Ishikawa (cell line): ENCODE measurements around the gene KRTAP10-10.

Source experiments
- CEBPB ChIP-seq: IDR thresholded peaks from 2 replicates; pipeline ENCODE4 v1.6.1; 2012
- CREB1 ChIP-seq: IDR thresholded peaks from 2 replicates; pipeline ENCODE4 v1.6.1; 2012; ENCODE audit warnings: low read depth
- EGR1 ChIP-seq: IDR thresholded peaks from 2 replicates; pipeline ENCODE4 v1.6.1; 2012
- EP300 ChIP-seq: IDR thresholded peaks from 2 replicates; pipeline ENCODE4 v1.6.1; 2012; ENCODE audit warnings: borderline replicate concordance
- FOXM1 ChIP-seq: IDR thresholded peaks from 2 replicates; pipeline ENCODE4 v1.6.1; 2012; ENCODE audit warnings: low read depth, borderline replicate concordance
- NFIC ChIP-seq: IDR thresholded peaks from 2 replicates; pipeline ENCODE4 v1.6.1; 2012
- RAD21 ChIP-seq: IDR thresholded peaks from 2 replicates; pipeline ENCODE4 v1.6.1; 2012; ENCODE audit warnings: low read depth
- TAF1 ChIP-seq: IDR thresholded peaks from 2 replicates; pipeline ENCODE4 v1.6.1; 2012; ENCODE audit warnings: low read depth, mild to moderate bottlenecking
- TCF12 ChIP-seq: IDR thresholded peaks from 2 replicates; pipeline ENCODE4 v1.6.1; 2012; ENCODE audit warnings: low read depth
- TEAD4 ChIP-seq: IDR thresholded peaks from 2 replicates; pipeline ENCODE4 v1.6.1; 2012
- USF1 ChIP-seq: IDR thresholded peaks from 2 replicates; pipeline ENCODE4 v1.6.1; 2012
- YY1 ChIP-seq: IDR thresholded peaks from 2 replicates; pipeline ENCODE4 v1.6.1; 2012; ENCODE audit warnings: low read depth
- ZBTB7A ChIP-seq: IDR thresholded peaks from 2 replicates; pipeline ENCODE4 v1.6.1; 2012; ENCODE audit warnings: low read depth
- TF ChIP-seq, protein P1 (sequence below): IDR thresholded peaks from 2 replicates; pipeline ENCODE4 v1.6.1; 2012; ENCODE audit warnings: low read depth, mild to moderate bottlenecking
- TF ChIP-seq, protein P2 (sequence below): IDR thresholded peaks from 2 replicates; pipeline ENCODE4 v1.6.1; 2012

The KRTAP10-10 gene

DNA sequence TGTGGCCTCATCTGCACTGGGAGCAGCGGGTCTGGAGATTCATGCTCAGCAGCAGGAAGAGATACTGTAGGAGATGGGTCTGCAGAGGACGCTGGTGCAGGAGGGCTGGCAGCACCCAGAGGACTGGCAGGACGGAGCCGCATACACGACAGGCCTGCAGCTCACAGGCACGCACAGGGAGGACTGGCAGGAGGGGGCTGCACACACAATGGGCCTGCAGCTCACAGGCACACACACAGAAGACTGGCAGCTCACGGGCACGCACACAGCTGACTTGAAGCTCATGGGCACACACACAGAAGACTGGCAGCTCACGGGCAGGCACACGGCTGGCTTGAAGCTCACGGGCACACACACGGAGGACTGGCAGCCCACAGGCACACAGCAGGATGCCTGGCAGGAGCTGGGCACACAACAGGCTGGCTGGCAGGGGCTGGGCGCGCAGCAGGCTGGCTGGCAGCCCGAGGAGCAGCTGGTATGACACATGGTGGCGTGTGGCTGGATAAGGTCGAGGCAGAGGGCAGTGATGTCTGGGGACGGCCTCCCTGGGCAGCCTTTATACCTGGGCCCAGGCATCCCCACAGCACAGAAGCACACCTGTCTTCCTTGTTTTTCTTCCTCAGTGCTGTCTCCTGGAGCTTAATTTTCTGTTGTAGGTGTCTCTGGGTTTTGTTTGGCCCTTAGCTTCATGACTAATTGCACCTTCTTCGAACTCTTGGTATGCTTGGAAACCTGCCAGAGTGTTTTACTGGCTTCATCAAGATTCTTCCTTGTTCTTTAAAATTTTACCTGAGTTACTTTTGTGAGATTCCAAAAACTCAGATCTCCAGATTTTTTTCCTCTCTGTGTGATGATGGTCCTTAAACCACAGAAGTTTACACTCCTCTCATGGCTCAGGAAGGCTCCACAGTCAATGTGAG is 29.5 kb downstream of the KRTAP10-10 start, which contains the start of gene KRTAP12-2:
KRTAP12-2 (minus strand) TSS at position 527 of the 920 bp plus-strand sequence; CDS start at position 486, 41 bp downstream.
- TF ChIP-seq FOXM1 (no peak), NFIC (no peak), RAD21 (no peak), EP300 (no peak), TEAD4 (no peak), TCF12 (no peak), TAF1 (no peak), EGR1 (no peak), CREB1 (no peak), CEBPB (no peak), ZBTB7A (no peak), YY1 (no peak), USF1 (no peak)
- TF ChIP-seq, protein P1, sequence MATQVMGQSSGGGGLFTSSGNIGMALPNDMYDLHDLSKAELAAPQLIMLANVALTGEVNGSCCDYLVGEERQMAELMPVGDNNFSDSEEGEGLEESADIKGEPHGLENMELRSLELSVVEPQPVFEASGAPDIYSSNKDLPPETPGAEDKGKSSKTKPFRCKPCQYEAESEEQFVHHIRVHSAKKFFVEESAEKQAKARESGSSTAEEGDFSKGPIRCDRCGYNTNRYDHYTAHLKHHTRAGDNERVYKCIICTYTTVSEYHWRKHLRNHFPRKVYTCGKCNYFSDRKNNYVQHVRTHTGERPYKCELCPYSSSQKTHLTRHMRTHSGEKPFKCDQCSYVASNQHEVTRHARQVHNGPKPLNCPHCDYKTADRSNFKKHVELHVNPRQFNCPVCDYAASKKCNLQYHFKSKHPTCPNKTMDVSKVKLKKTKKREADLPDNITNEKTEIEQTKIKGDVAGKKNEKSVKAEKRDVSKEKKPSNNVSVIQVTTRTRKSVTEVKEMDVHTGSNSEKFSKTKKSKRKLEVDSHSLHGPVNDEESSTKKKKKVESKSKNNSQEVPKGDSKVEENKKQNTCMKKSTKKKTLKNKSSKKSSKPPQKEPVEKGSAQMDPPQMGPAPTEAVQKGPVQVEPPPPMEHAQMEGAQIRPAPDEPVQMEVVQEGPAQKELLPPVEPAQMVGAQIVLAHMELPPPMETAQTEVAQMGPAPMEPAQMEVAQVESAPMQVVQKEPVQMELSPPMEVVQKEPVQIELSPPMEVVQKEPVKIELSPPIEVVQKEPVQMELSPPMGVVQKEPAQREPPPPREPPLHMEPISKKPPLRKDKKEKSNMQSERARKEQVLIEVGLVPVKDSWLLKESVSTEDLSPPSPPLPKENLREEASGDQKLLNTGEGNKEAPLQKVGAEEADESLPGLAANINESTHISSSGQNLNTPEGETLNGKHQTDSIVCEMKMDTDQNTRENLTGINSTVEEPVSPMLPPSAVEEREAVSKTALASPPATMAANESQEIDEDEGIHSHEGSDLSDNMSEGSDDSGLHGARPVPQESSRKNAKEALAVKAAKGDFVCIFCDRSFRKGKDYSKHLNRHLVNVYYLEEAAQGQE = no peak
- TF ChIP-seq, protein P2, sequence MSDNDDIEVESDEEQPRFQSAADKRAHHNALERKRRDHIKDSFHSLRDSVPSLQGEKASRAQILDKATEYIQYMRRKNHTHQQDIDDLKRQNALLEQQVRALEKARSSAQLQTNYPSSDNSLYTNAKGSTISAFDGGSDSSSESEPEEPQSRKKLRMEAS = no peak

GRCh38 chr21:44667612-44668011 is 30.5 kb downstream of the KRTAP10-10 start:
- no peak for TF ChIP-seq TAF1
- no peak for TF ChIP-seq TEAD4
- TF ChIP-seq EGR1 = no peak
- TF ChIP-seq RAD21 = no peak
- TF ChIP-seq USF1 = no peak
- no peak for TF ChIP-seq ZBTB7A
- no peak for TF ChIP-seq EP300

DNA sequence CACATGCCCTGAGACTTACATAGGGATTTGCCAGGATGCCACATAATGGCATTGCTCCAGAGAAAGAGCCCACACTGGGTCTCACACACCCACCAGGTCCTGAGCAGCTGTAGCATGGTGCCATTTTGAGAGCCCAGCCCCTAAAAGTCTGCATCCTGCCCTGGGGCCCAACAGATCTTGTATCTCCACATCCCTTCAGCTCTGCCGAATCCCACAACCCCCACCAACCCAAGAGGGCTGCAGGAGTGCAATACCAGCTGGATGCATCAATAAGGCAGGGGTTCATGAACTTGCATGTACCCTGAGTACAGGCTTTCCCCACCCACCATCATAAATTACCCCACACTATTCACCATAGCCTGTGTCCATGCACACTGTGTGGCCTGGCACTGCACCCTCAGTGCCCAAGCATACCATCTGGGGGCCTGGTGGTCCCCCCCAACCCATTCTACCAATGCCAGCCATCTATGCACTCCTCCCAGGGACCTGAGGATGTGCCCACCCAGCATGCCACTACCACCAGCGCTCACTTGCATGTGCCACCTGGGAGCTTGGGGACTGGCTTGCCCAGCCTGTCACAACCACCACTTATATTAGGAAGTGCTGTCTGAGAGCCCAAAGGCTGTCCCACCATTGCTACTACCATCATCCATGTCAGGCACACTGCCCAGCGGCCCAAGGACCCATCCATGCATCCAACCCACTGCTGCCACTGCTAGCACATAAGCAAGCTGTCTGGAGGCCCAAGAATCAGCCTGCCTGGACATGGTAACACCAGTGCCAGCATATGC is 33.7 kb downstream of the KRTAP10-10 start:
- TF ChIP-seq NFIC (no peak), CREB1 (no peak), TAF1 (no peak), USF1 (no peak), EGR1 (no peak), ZBTB7A (no peak), YY1 (no peak), RAD21 (no peak), TEAD4 (no peak)
- TF ChIP-seq, protein P1 = no peak

GRCh38 chr21:44671911-44672310 is 34.8 kb downstream of the KRTAP10-10 start:
- TF ChIP-seq EP300 (no peak), ZBTB7A (no peak), NFIC (no peak), YY1 (no peak), USF1 (no peak), CREB1 (no peak), EGR1 (no peak), TEAD4 (no peak), TAF1 (no peak)
- TF ChIP-seq, protein P2 = no peak
- TF ChIP-seq, protein P1 = no peak
